MM.1S (cell line): Measurements from ENCODE around the gene YEATS2.

ENCODE experiments used
- DNase-seq: peaks from one replicate; pipeline ENCODE4 v3.0.0-alpha.2; 2015
- H2AFZ ChIP-seq: fragments of 300-600 bp; sonication (generic); 2 replicates; pipeline ENCODE4 v1.6.0; 2016; ENCODE audit warnings: antibody characterized with exemption, low read length
- H3F3A ChIP-seq: fragments of 300-600 bp; sonication (generic); 2 replicates; pipeline ENCODE4 v1.6.1; 2016; ENCODE audit warnings: mild to moderate bottlenecking, antibody characterized with exemption, low read length, moderate library complexity, mixed read lengths; ENCODE audit not compliant: insufficient read depth
- H3K27ac ChIP-seq: fragments of 300-600 bp; sonication (generic); 2 replicates; pipeline ENCODE4 v1.5.1; 2016; ENCODE audit warnings: mild to moderate bottlenecking, low read length
- H3K27me3 ChIP-seq: fragments of 300-600 bp; sonication (generic); replicated peaks from 2 replicates; pipeline ENCODE4 v1.6.0; 2016; ENCODE audit warnings: low read length; ENCODE audit not compliant: insufficient read depth
- H3K36me3 ChIP-seq: fragments of 300-600 bp; sonication (generic); replicated peaks from 2 replicates; pipeline ENCODE4 v1.6.1; 2016; ENCODE audit warnings: mild to moderate bottlenecking, low read length, mixed read lengths; ENCODE audit not compliant: insufficient read depth
- H3K4me1 ChIP-seq: fragments of 300-600 bp; sonication (generic); 2 replicates; pipeline ENCODE4 v1.6.1; 2016; ENCODE audit warnings: low read length, mixed read lengths
- H3K4me2 ChIP-seq: fragments of 300-600 bp; sonication (generic); 2 replicates; pipeline ENCODE4 v1.6.0; 2016; ENCODE audit warnings: low read depth, low read length
- H3K4me3 ChIP-seq: fragments of 300-600 bp; sonication (generic); 2 replicates; pipeline ENCODE4 v1.5.1; 2016; ENCODE audit warnings: low read length, mixed read lengths
- H3K79me2 ChIP-seq: fragments of 300-600 bp; sonication (generic); 2 replicates; pipeline ENCODE4 v1.6.1; 2016; ENCODE audit warnings: mixed run types, low read length, mixed read lengths
- H3K9ac ChIP-seq: fragments of 300-600 bp; sonication (generic); 2 replicates; pipeline ENCODE4 v1.6.1; 2016; ENCODE audit warnings: low read length, mixed read lengths
- H3K9me2 ChIP-seq: fragments of 300-600 bp; sonication (generic); replicated peaks from 2 replicates; pipeline ENCODE4 v1.6.1; 2016; ENCODE audit warnings: mild to moderate bottlenecking, low read length, mixed read lengths; ENCODE audit not compliant: insufficient read depth
- H3K9me3 ChIP-seq: fragments of 300-600 bp; sonication (generic); replicated peaks from 2 replicates; pipeline ENCODE4 v1.6.1; 2016; ENCODE audit warnings: mild to moderate bottlenecking, low read length, mixed read lengths; ENCODE audit not compliant: insufficient read depth
- H4K20me1 ChIP-seq: fragments of 300-600 bp; sonication (generic); 2 replicates; pipeline ENCODE4 v1.6.1; 2016; ENCODE audit warnings: mild to moderate bottlenecking, low read length, moderate library complexity, mixed read lengths; ENCODE audit not compliant: insufficient read depth
- CTCF ChIP-seq: fragments of 300-600 bp; sonication (generic); IDR thresholded peaks from 2 replicates; pipeline ENCODE4 v1.5.1; 2016; ENCODE audit warnings: antibody characterized with exemption, low read length, mixed read lengths
- EZH2 ChIP-seq: fragments of 300-600 bp; sonication (generic); optimal IDR thresholded peaks from 2 replicates; pipeline ENCODE3; 2017; ENCODE audit warnings: low read depth, mild to moderate bottlenecking, antibody characterized with exemption, low read length, mixed read lengths
- EZH2phosphoT487 ChIP-seq: fragments of 300-600 bp; sonication (generic); IDR thresholded peaks from 2 replicates; pipeline ENCODE4 v1.6.1; 2018; ENCODE audit warnings: antibody characterized with exemption, low read length

Gene YEATS2

GRCh38 chr3:183797996-183798395 lies 100.4 kb downstream of the YEATS2 start:
- Histone ChIP-seq H3K27me3 (no peaks in the 10 kb centered on the region), H3K4me1 (peaks cover 27% of the 10 kb centered on the region), H3K9me3 (no peaks in the 10 kb centered on the region), H2AFZ (no peak overlapping the region), H3K36me3 (peaks cover 14% of the 10 kb centered on the region), H3K9ac (no peak overlapping the region), H3K9me2 (no peaks in the 10 kb centered on the region), H4K20me1 (no peaks in the 10 kb centered on the region), H3F3A (peaks cover 14% of the 10 kb centered on the region), H3K4me3 (no peak overlapping the region), H3K79me2 (peaks cover 2% of the 10 kb centered on the region; the same call in 1 of the 2 replicates), H3K27ac (no peak overlapping the region), H3K4me2 (no peak overlapping the region)
- no peak for TF ChIP-seq EZH2
- no peak for TF ChIP-seq CTCF
- no peak for TF ChIP-seq EZH2phosphoT487
- DNase-seq = no peak

GRCh38 chr3:183799461-183799860 lies 101.9 kb downstream of the YEATS2 start:
- TF ChIP-seq CTCF = no peak
- no peak for TF ChIP-seq EZH2phosphoT487
- TF ChIP-seq EZH2 = no peak
- H3K9me3 ChIP-seq = no peaks in the 10 kb centered on the region
- H3K4me3 ChIP-seq = no peak overlapping the region
- no peak overlapping the region for H3K9ac ChIP-seq
- peaks cover 14% of the 10 kb centered on the region for H3F3A ChIP-seq
- no peaks in the 10 kb centered on the region for H3K9me2 ChIP-seq
- no peak for DNase-seq
- H3K27me3 ChIP-seq = no peaks in the 10 kb centered on the region
- H2AFZ ChIP-seq = no peak overlapping the region
- H3K4me2 ChIP-seq = no peak overlapping the region
- no peaks in the 10 kb centered on the region for H3K79me2 ChIP-seq
- H4K20me1 ChIP-seq = no peaks in the 10 kb centered on the region
- H3K27ac ChIP-seq = no peak overlapping the region
- H3K36me3 ChIP-seq = peaks cover 15% of the 10 kb centered on the region
- peaks cover 27% of the 10 kb centered on the region for H3K4me1 ChIP-seq

GRCh38 chr3:183800243-183800863 lies 102.8 kb downstream of the YEATS2 start:
- peak; percentile 36 for DNase-seq
- no peak for TF ChIP-seq EZH2phosphoT487
- no peaks in the 10 kb centered on the region for H4K20me1 ChIP-seq
- no peak overlapping the region for H3K4me3 ChIP-seq
- H3K27me3 ChIP-seq = no peaks in the 10 kb centered on the region
- no peaks in the 10 kb centered on the region for H3K79me2 ChIP-seq
- H2AFZ ChIP-seq = no peak overlapping the region
- no peaks in the 10 kb centered on the region for H3K9me3 ChIP-seq
- peaks cover 15% of the 10 kb centered on the region for H3K36me3 ChIP-seq
- H3K27ac ChIP-seq = peak overlapping the region; percentile 58; the same call in 1 of the 2 replicates
- H3K4me1 ChIP-seq = peaks cover 27% of the 10 kb centered on the region
- H3K9ac ChIP-seq = no peak overlapping the region
- H3K9me2 ChIP-seq = no peaks in the 10 kb centered on the region
- peaks cover 14% of the 10 kb centered on the region for H3F3A ChIP-seq
- H3K4me2 ChIP-seq = peak overlapping the region; percentile 48

- no peaks in the 10 kb centered on the region for H3K9me3 ChIP-seq
- no peak overlapping the region for H3K4me2 ChIP-seq
- H3K27me3 ChIP-seq = no peaks in the 10 kb centered on the region
- H3K9ac ChIP-seq = no peak overlapping the region
- peaks cover 14% of the 10 kb centered on the region for H3F3A ChIP-seq
- H3K79me2 ChIP-seq = no peaks in the 10 kb centered on the region
- no peak overlapping the region for H3K4me3 ChIP-seq
- no peak for DNase-seq
- H3K9me2 ChIP-seq = no peaks in the 10 kb centered on the region
- H3K4me1 ChIP-seq = peaks cover 27% of the 10 kb centered on the region
- H2AFZ ChIP-seq = no peak overlapping the region
- no peak for TF ChIP-seq CTCF
- TF ChIP-seq EZH2 = no peak
- TF ChIP-seq EZH2phosphoT487 = no peak
- no peak overlapping the region for H3K27ac ChIP-seq
- H4K20me1 ChIP-seq = no peaks in the 10 kb centered on the region
- H3K36me3 ChIP-seq = peaks cover 17% of the 10 kb centered on the region
These were observed 104.0 kb downstream of the YEATS2 start for GRCh38 chr3:183801601-183802000.
